ENCODE measurements around the gene MEIG1. TPM values are rescaled to one million over a fixed set of nuclear protein-coding genes. Genes with fewer than 3 reads are reported as not detected.

Gene MEIG1
- total and polyA plus RNA-seq, 2 of the 8 experiments (the other 6 are each of a cell fraction or from before 2014, with no cell fraction given), result not detected

GRCh38 chr10:14975672-14976273, 16.6 kb downstream of the MEIG1 start:
- DNase-seq (ENCODE audit: low read depth in 1 of 2, low spot score in 2 of 2), result no peak
- no peaks in the 10 kb centered on the region for H3K36me3 ChIP-seq (ENCODE audit: control insufficient read depth in 2 of 4, insufficient read depth in 4 of 4, low read length in 3 of 4)
- TF ChIP-seq ATF3 (IDR thresholded peaks at IDR 0.05; ENCODE audit: insufficient read depth, low read depth, low read length) (no peak), ATF2 (IDR thresholded peaks at IDR 0.05; ENCODE audit: low read length) (no peak)

More at GRCh38 chr10:14975672-14976273, 16.6 kb downstream of the MEIG1 start:
- Histone ChIP-seq H3K27ac (ENCODE audit: low read depth, low read length) (no peak overlapping the region), H2BK5ac (ENCODE audit: low read depth, low read length) (no peak overlapping the region), H3K14ac (ENCODE audit: insufficient read length) (no peak overlapping the region), H4K20me1 (replicated peaks in 1 of 2; ENCODE audit: control insufficient read depth in 1 of 2, insufficient read depth in 2 of 2, low read length in 2 of 2) (no peaks in the 10 kb centered on the region), H2BK120ac (replicated peaks; ENCODE audit: low read depth, low read length) (no peak overlapping the region), H3K18ac (ENCODE audit: extremely low read depth, low read length) (no peak overlapping the region), H4K91ac (replicated peaks; ENCODE audit: insufficient read length, low read length) (no peak overlapping the region), H4K8ac (ENCODE audit: extremely low read depth, insufficient read depth, low read length) (no peak overlapping the region), H3K79me1 (ENCODE audit: low read depth, low read length) (no peaks in the 10 kb centered on the region), H2BK20ac (ENCODE audit: low read length) (no peak overlapping the region), H3K56ac (replicated peaks; ENCODE audit: insufficient read length, low read depth, low read length) (no peak overlapping the region), H3K27me3 (replicated peaks in 1 of 4; ENCODE audit: control insufficient read depth in 3 of 4, extremely low read depth in 1 of 4, insufficient read depth in 3 of 4, low read length in 3 of 4) (no peaks in the 10 kb centered on the region), H2BK12ac (ENCODE audit: low read depth, low read length) (no peak overlapping the region), H2AK5ac (ENCODE audit: low read depth, low read length) (no peak overlapping the region), H2BK15ac (ENCODE audit: low read length) (no peak overlapping the region), H3K4me2 (ENCODE audit: insufficient read depth in 1 of 2, low read depth in 2 of 2, low read length in 2 of 2) (no peak overlapping the region), H3K9me3 (ENCODE audit: insufficient read depth in 2 of 2, low read depth in 1 of 2, low read length in 1 of 2) (no peaks in the 10 kb centered on the region), H3K4me1 (replicated peaks in 1 of 4; ENCODE audit: control insufficient read depth in 3 of 4, insufficient read depth in 4 of 4, low read length in 3 of 4) (no peaks in the 10 kb centered on the region), H3K9ac (replicated peaks in 1 of 4; ENCODE audit: extremely low read depth in 1 of 4, low read depth in 3 of 4, low read length in 3 of 4) (no peak overlapping the region), H4K5ac (ENCODE audit: insufficient read length, low read depth, low read length) (no peak overlapping the region), H3K23me2 (ENCODE audit: low read depth, low read length) (no peaks in the 10 kb centered on the region), H3K23ac (ENCODE audit: insufficient read length) (no peak overlapping the region), H3K4ac (replicated peaks; ENCODE audit: insufficient read length, low read depth, low read length) (no peak overlapping the region), H3K79me2 (ENCODE audit: control insufficient read depth in 1 of 2, insufficient read depth in 2 of 2, low read length in 2 of 2) (no peaks in the 10 kb centered on the region), H3K4me3 (ENCODE audit: extremely low read depth in 1 of 4, insufficient read depth in 2 of 4, low read depth in 3 of 4, low read length in 4 of 4) (no peak overlapping the region), H2AFZ (ENCODE audit: low read length) (no peak overlapping the region)
- no peak for FAIRE-seq
- CTCF ChIA-PET (ENCODE audit: partially characterized antibody), result no interaction called here
- 47% methylated on average over 21 of the region's 21 CpGs; no CpG with 5 or more reads in 1 of the 2 experiments for WGBS, 2 experiments (ENCODE audit: extremely low coverage in 1 of 2, insufficient coverage in 1 of 2, insufficient read length in 1 of 2, insufficient replicate concordance in 2 of 2, low coverage in 1 of 2, low lambda C conversion rate in 2 of 2, missing lambda C conversion rate in 1 of 2)
- POLR2A ChIA-PET (ENCODE audit: partially characterized antibody), result no interaction called here

All from H1 (cell line).